Gastroesophageal sphincter (tissue), 4 donors: ENCODE data around the gene MACROD1. TPM values are rescaled to one million over a fixed set of nuclear protein-coding genes. Genes with fewer than 3 reads are reported as not detected.

Experiments
- ATAC-seq: fragments of 150-250 bp; one replicate; pipeline ENCODE4 v1.9.1; 2016; ENCODE audit warnings: mild to moderate bottlenecking, moderate library complexity
- H3K27ac ChIP-seq, 4 donors: fragments of 200-600 bp; sonication (generic) in 3 of 4; 1 replicate in 3 of 4; 2 replicates in 1 of 4; pipeline ENCODE4 v1.5.1; 2016 to 2019
- H3K27me3 ChIP-seq: fragments of 200-600 bp; sonication (generic); one replicate; pipeline ENCODE4 v1.5.1; 2019
- H3K36me3 ChIP-seq, 2 donors: fragments of 200-600 bp; sonication (generic); one replicate each; pipeline ENCODE4 v1.5.1; 2019; ENCODE audit warnings: control low read depth in 1 of 2
- H3K4me1 ChIP-seq, 3 donors: fragments of 200-600 bp; sonication (generic); 1 replicate in 2 of 3; 2 replicates in 1 of 3; pipeline ENCODE4 v1.5.1; 2016 to 2019; ENCODE audit warnings: control low read depth in 2 of 3
- H3K4me3 ChIP-seq, 2 donors: fragments of 200-600 bp; sonication (generic); one replicate each; pipeline ENCODE4 v1.5.1; 2019; ENCODE audit warnings: mild to moderate bottlenecking in 1 of 2, moderate library complexity in 1 of 2
- H3K9me3 ChIP-seq, 3 donors: fragments of 200-600 bp; sonication (generic); one replicate each; pipeline ENCODE4 v1.5.1; 2017 to 2019; ENCODE audit warnings: control low read depth in 2 of 3
- EP300 ChIP-seq: sonication (generic); formaldehyde crosslinking; IDR thresholded peaks from one replicate; pipeline ENCODE4 v1.6.1; 2017; ENCODE audit warnings: antibody characterized with exemption, mild to moderate bottlenecking
- POLR2A ChIP-seq, 2 donors: fragments of 450-650 bp; IDR thresholded peaks; one replicate each; pipeline ENCODE4 v1.6.1; 2017; ENCODE audit warnings: antibody characterized with exemption in 2 of 2, mild to moderate bottlenecking in 2 of 2, moderate library complexity in 1 of 2
- POLR2AphosphoS5 ChIP-seq: sonication (generic); formaldehyde crosslinking; IDR thresholded peaks from one replicate; pipeline ENCODE4 v1.6.1; 2017; ENCODE audit warnings: antibody characterized with exemption
- WGBS, 2 donors: methylation state at CpG; one replicate each; pipeline ENCODE4 v1.1.5; 2018; ENCODE audit warnings: low coverage in 1 of 2; 5-methylcytosine and 5-hydroxymethylcytosine counted together
- small RNA-seq, 4 donors: library from RNA; depleted of rRNA; stranded (forward); fragments of <200 nt; gene quantifications; one replicate each; pipeline ENCODE3, GENCODE V24; 2016
- total RNA-seq, 4 donors: library from RNA; depleted of rRNA; stranded (reverse); fragments of >200 nt; gene quantifications; one replicate each; pipeline ENCODE4 v1.1.0, GENCODE V29; 2016
- TF ChIP-seq, protein P1 (sequence below), 4 experiments: fragments of 200-600 bp in 2 of 4; fragments of 450-650 bp in 2 of 4; sonication (generic) in 1 of 4; IDR thresholded peaks; one replicate each; pipeline ENCODE4 v1.5.1; 2017 to 2019; ENCODE audit warnings: antibody characterized with exemption in 4 of 4, mild to moderate bottlenecking in 2 of 4, moderate library complexity in 2 of 4

MACROD1 gene
- total RNA-seq, 4 donors from 2014 or later, result 26.9 to 56.2 (median 30.4) TPM

DNA sequence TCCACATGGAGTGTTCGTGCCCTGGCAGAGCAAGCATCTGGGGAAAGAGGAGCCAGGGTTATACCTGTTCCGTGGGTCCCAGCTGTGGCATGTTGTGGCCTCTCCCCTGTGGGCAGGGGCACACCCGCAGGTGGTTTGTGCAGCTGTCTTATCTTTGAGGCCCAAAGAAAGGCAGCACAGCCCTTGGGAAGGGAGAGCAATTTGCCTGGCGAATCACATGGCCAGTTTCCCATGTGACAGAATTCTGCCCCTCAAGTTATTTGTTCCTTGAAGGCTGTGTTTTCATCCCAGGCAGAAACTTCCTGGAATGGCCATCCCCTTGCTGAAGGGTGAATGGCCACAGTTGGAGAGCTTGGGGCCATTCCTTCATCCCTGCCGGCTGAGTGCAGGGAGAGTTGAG lies 207.9 kb downstream of the MACROD1 start:
- ATAC-seq, result no peak
- no peak overlapping the region for H3K4me3 ChIP-seq
- WGBS, 2 donors, result 95% methylated on average over 3 of the region's 5 CpGs; no CpG with 5 or more reads in 1 of the 2 donors

DNA sequence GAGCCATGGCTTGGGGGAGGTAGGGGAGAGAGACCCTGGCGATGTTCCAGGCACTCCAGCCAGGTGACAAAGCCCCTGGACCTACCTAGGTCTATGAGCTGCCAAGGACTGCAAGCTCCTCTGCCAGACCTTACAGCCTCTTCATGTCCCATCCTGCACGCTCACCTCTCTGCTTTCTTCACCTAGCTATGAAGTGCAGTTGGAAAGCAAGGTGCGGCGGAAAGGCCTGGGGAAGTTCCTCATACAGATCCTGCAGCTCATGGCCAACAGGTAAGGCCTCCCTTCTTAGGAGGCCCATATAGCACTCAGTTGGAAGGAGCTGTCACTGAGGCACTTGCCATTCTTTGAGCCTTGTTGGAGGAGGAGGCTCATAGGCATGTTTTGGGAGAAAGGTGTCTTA lies 213.3 kb downstream of the MACROD1 start:
- Histone ChIP-seq H3K36me3 (peaks cover 0 to 81% of the 10 kb centered on the region in 2 donors), H3K4me3 (no peak overlapping the region), H3K9me3 (no peaks in the 10 kb centered on the region), H3K4me1 (no peaks in the 10 kb centered on the region), H3K27me3 (no peaks in the 10 kb centered on the region), H3K27ac (no peak overlapping the region)
- 83 to 93% methylated on average over 1 to 2 of the region's 4 CpGs for WGBS, 2 donors
- ATAC-seq, result no peak
- TF ChIP-seq EP300 (no peak), POLR2A (IDR thresholded peaks at IDR 0.05) (no peak), POLR2AphosphoS5 (no peak)
- TF ChIP-seq, protein P1, sequence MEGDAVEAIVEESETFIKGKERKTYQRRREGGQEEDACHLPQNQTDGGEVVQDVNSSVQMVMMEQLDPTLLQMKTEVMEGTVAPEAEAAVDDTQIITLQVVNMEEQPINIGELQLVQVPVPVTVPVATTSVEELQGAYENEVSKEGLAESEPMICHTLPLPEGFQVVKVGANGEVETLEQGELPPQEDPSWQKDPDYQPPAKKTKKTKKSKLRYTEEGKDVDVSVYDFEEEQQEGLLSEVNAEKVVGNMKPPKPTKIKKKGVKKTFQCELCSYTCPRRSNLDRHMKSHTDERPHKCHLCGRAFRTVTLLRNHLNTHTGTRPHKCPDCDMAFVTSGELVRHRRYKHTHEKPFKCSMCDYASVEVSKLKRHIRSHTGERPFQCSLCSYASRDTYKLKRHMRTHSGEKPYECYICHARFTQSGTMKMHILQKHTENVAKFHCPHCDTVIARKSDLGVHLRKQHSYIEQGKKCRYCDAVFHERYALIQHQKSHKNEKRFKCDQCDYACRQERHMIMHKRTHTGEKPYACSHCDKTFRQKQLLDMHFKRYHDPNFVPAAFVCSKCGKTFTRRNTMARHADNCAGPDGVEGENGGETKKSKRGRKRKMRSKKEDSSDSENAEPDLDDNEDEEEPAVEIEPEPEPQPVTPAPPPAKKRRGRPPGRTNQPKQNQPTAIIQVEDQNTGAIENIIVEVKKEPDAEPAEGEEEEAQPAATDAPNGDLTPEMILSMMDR (IDR thresholded peaks at IDR 0.05), result no peak

More for the DNA sequence above, 207.9 kb downstream of the MACROD1 start:
- peaks cover 0 to 9% (median 0%) of the 10 kb centered on the region in 3 donors for H3K4me1 ChIP-seq
- peaks cover 0 to 49% of the 10 kb centered on the region in 2 donors for H3K36me3 ChIP-seq
- peaks cover 5% of the 10 kb centered on the region for H3K27me3 ChIP-seq
- no peaks in the 10 kb centered on the region for H3K9me3 ChIP-seq
- TF ChIP-seq, protein P1 (IDR thresholded peaks at IDR 0.05), result no peak
- TF ChIP-seq POLR2A (IDR thresholded peaks at IDR 0.05), result no peak
- no peak for TF ChIP-seq EP300
- TF ChIP-seq POLR2AphosphoS5, result no peak
- H3K27ac ChIP-seq, result no peak overlapping the region

DNA sequence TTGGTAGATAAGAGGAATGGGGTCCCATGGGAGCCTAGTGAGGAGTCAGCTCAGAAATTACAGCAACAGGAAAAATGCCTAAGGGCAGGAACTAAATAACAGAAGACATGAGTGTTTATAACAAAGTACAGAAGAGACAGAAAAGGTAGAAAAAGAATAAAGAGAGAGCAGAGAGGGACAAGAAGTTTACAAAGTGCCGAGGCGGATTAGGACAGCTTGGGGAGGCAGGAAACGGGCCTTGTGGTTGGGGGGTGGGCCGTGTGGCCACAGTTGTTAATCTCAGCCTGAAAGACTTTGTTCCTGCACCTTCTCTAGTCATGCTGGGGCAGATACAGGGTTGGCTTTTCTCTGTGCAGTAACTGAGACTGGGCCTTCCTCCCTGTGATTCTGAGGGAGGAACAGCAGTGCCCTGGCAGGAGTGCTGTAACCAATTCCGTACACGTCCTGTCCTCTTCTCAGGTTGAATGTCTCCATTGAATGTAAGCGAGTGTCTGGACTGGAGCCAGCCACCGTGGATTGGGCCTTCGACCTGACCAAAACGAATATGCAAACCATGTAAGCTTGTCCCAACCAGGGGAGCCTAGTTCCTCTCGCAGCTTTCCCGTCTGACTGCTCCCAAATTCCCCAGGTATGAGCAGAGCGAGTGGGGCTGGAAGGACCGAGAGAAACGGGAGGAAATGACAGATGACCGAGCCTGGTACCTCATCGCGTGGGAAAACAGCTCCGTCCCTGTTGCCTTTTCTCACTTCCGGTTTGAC lies 214.0 kb downstream of the MACROD1 start:
- Histone ChIP-seq H3K27me3 (no peaks in the 10 kb centered on the region), H3K4me1 (no peaks in the 10 kb centered on the region), H3K9me3 (no peaks in the 10 kb centered on the region), H3K36me3 (peaks cover 0 to 83% of the 10 kb centered on the region in 2 donors), H3K27ac (no peak overlapping the region), H3K4me3 (no peak overlapping the region)
- TF ChIP-seq, protein P1 (IDR thresholded peaks at IDR 0.05), result no peak
- TF ChIP-seq POLR2A (IDR thresholded peaks at IDR 0.05) (no peak), POLR2AphosphoS5 (no peak), EP300 (no peak)
- ATAC-seq, result no peak
- 61 to 76% methylated on average over 3 to 10 of the region's 20 CpGs for WGBS, 2 donors

Small RNAs within 50 kb of the gene (small RNA-seq; reads per million reads assigned to genes)
- 0 to 0.36 (median 0) reads per million in 4 donors for gene RNU6-45P

Other genes starting within 250 kb of the MACROD1 start
- gene RCOR2, start 248.9 kb downstream of the MACROD1 start, total RNA-seq, result under 1 TPM in 3 of 4 donors, not detected in 1; 0.16 to 0.74 (median 0.58) TPM
- gene NAA40, start 227.1 kb downstream of the MACROD1 start, total RNA-seq, result 10 to 100 TPM in 1 of 4 donors, 1 to 10 TPM in 3; 3.8 to 12.5 (median 8.5) TPM
- 100 to 1,000 TPM; 317 to 650 (median 402) TPM for gene COX8A, start 191.5 kb downstream of the MACROD1 start, total RNA-seq
- 10 to 100 TPM; 47.7 to 70.4 (median 53.2) TPM for gene OTUB1, start 179.7 kb downstream of the MACROD1 start, total RNA-seq
- 1 to 10 TPM; 1.1 to 4.7 (median 3.6) TPM for gene FLRT1, start 130.2 kb downstream of the MACROD1 start, total RNA-seq
- gene STIP1, start 20.1 kb upstream of the MACROD1 start, total RNA-seq, result 100 to 1,000 TPM in 1 of 4 donors, 10 to 100 TPM in 3; 88.6 to 134 (median 94.0) TPM
- gene FERMT3, start 40.6 kb upstream of the MACROD1 start, total RNA-seq, result 10 to 100 TPM; 14.5 to 28.5 (median 17.0) TPM
- gene TRPT1, start 60.1 kb upstream of the MACROD1 start, total RNA-seq, result 10 to 100 TPM; 41.4 to 59.9 (median 50.3) TPM
- gene NUDT22, start 60.2 kb upstream of the MACROD1 start, total RNA-seq, result 10 to 100 TPM; 36.8 to 53.7 (median 45.8) TPM
- gene DNAJC4, start 64.4 kb upstream of the MACROD1 start, total RNA-seq, result 10 to 100 TPM in 3 of 4 donors, 1 to 10 TPM in 1; 7.1 to 33.5 (median 28.9) TPM
- gene VEGFB, start 68.5 kb upstream of the MACROD1 start, total RNA-seq, result 100 to 1,000 TPM in 2 of 4 donors, 10 to 100 TPM in 2; 49.9 to 152 (median 88.6) TPM
- 10 to 100 TPM; 45.5 to 78.3 (median 58.4) TPM for gene FKBP2, start 75.0 kb upstream of the MACROD1 start, total RNA-seq
- gene PPP1R14B, start 80.8 kb upstream of the MACROD1 start, total RNA-seq, result 100 to 1,000 TPM in 1 of 4 donors, 10 to 100 TPM in 3; 37.2 to 123 (median 70.9) TPM
- 10 to 100 TPM; 16.2 to 33.2 (median 25.1) TPM for gene PLCB3, start 85.4 kb upstream of the MACROD1 start, total RNA-seq
- 100 to 1,000 TPM in 3 of 4 donors, 10 to 100 TPM in 1; 97.1 to 156 (median 135) TPM for gene BAD, start 118.6 kb upstream of the MACROD1 start, total RNA-seq
- 10 to 100 TPM; 14.0 to 37.1 (median 27.6) TPM for gene GPR137, start 119.7 kb upstream of the MACROD1 start, total RNA-seq
- gene KCNK4, start 125.2 kb upstream of the MACROD1 start, total RNA-seq, result under 1 TPM in 1 of 4 donors, not detected in 3; 0.31 TPM
- gene CATSPERZ, start 134.2 kb upstream of the MACROD1 start, total RNA-seq, result not detected
- gene ESRRA, start 139.4 kb upstream of the MACROD1 start, total RNA-seq, result 10 to 100 TPM; 39.8 to 77.1 (median 71.2) TPM
- gene TRMT112, start 151.4 kb upstream of the MACROD1 start, total RNA-seq, result 100 to 1,000 TPM; 180 to 267 (median 218) TPM
- 100 to 1,000 TPM; 179 to 260 (median 181) TPM for gene PRDX5, start 152.0 kb upstream of the MACROD1 start, total RNA-seq
- 1 to 10 TPM; 7.6 to 9.4 (median 8.5) TPM for gene CCDC88B, start 174.1 kb upstream of the MACROD1 start, total RNA-seq
- 10 to 100 TPM; 21.2 to 44.2 (median 28.3) TPM for gene RPS6KA4, start 193.0 kb upstream of the MACROD1 start, total RNA-seq